HG02885 (cell line): Measurements from ENCODE around the gene ATP4B.
"Not testable (repeated sequence)": the region's sequence is repeated elsewhere in the genome, so short reads cannot be mapped to it uniquely, and the experiment has no call there.

Source experiments
- ATAC-seq: cut with Tn5 transposase; IDR thresholded peaks from one replicate; pipeline ENCODE4 v1.9.1; 2021; ENCODE audit warnings: mild to moderate bottlenecking; ENCODE audit not compliant: unreplicated experiment, poor library complexity

Gene ATP4B

GRCh38 chr13:113628291-113629270 lies 29.4 kb downstream of the ATP4B start:
- no peak for ATAC-seq

DNA sequence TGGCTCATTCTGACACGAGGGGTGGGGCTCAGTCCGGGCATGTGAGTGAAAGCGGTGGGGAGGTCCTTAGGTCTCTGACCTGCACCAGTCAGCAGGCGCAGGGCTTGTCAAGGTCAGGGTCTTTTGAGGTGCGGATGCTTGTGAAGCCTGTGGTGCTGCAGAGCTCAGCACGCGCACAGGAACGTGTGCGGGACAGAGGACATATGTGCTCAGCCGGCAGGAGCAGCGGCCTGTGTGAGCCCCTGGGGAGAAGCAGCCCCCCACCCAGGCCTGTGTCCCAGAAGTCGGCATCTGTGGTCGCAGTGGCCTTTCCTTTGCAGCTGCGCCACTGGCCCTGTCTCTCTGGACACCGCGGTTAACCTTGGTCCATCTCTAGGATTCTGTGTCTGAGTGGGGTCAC lies 30.9 kb downstream of the ATP4B start:
- no peak for ATAC-seq

GRCh38 chr13:113625965-113626721 lies 31.9 kb downstream of the ATP4B start:
- ATAC-seq: no peak

DNA sequence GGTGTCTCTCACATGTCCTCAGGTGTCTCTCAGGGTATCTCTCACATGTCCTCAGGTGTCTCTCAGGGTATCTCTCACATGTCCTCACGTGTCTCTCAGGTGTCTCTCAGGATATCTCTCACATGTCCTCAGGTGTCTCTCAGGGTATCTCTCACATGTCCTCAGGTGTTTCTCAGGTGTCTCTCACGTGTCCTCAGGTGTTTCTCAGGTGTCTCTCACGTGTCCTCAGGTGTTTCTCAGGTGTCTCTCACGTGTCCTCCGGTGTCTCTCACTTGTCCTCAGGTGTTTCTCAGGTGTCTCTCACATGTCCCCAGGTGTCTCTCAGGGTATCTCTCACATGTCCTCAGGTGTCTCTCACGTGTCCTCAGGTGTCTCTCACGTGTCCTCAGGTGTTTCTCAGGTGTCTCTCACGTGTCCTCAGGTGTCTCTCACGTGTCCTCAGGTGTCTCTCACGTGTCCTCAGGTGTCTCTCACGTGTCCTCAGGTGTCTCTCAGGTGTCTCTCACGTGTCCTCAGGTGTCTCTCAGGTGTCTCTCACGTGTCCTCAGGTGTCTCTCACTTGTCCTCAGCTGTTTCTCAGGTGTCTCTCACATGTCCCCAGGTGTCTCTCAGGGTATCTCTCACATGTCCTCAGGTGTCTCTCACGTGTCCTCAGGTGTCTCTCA lies 33.2 kb downstream of the ATP4B start:
- ATAC-seq: not testable (repeated sequence)

GRCh38 chr13:113624235-113624587 lies 33.8 kb downstream of the ATP4B start:
- no peak for ATAC-seq

- no peak for ATAC-seq
These were observed 34.3 kb downstream of the ATP4B start for GRCh38 chr13:113623491-113624234.

DNA sequence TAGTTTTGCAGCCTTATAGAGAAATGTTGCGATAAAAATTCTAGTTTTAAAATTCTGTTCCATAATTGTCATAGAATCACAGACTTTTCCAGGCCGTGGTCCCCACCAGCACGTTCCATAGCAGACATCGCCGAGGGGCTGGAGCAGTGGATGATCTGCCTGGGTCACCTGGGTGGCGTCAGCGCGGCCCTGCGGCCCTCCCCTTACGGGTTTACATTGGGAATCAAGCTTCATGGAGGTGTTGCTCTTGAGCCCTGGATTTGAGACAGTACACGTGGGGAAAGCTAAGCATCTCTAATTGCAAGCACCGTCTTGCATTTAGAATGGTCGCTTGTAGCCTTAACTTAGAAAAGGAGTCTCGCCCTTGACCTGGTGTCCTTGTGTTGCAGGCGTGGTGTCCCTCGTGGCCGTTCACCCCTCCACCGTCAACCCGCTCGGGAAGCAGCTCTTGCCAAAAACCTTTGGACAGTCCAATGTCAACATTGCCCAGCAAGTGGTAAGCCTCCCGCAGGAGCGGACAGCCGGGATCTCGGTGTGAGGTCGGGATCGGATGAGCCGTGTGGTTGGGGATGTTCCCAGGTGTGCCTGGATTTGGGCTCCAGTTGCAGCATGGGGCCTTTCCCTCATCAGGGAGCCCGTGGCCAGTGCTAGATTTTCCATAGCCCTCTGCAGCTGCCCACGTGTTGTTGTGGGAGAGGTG lies 35.1 kb downstream of the ATP4B start:
- no peak for ATAC-seq

DNA sequence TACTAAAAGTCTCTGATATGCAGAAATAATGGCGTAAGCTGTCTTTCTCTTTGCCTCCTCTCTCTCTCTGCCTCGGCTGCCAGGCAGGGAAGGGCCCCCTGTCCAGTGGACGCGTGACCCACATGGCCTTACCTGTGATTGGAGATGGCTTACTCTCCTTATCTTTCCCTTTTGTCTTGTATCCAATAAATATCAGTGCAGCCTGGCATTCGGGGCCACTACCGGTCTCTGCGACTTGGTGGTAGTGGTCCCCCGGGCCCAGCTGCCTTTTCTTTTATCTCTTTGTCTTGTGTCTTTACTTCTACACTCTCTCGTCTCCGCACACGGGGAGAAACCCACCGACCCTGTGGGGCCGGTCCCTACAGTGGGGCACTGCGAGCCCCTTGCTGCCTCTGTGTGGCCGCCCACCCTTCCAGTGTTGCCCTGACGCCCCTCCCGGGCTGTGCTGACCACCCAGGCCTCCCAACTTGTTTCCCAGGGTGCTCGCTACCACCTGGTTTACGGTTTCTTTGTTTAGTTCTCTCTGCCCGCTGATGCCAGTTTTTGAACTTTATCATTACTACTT lies 35.9 kb downstream of the ATP4B start:
- not testable (repeated sequence) for ATAC-seq

DNA sequence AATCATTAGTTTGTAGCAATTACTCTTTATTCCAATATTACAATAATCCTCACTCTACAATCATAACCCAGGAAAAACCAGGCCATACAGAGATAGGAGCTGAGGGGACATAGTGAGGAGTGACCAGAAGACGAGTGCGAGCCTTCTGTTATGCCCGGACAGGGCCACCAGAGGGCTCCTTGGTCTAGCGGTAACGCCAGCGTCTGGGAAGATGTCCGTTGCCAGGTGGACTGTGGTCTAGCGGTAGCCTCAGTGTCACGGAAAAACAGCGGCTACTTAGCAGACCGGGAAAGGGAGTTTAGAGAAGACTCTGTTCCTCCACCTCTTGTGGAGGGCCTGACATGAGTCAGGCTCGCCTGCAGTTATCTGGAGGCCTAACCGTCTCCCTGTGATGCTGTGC lies 36.5 kb downstream of the ATP4B start:
- ATAC-seq: not testable (repeated sequence)

- ATAC-seq: no peak
These were observed 37.0 kb downstream of the ATP4B start for GRCh38 chr13:113621046-113621445.

- ATAC-seq: no peak
These were observed 37.8 kb downstream of the ATP4B start for GRCh38 chr13:113620036-113620796.

- ATAC-seq: no peak
These were observed 39.5 kb downstream of the ATP4B start for GRCh38 chr13:113618455-113618854.

DNA sequence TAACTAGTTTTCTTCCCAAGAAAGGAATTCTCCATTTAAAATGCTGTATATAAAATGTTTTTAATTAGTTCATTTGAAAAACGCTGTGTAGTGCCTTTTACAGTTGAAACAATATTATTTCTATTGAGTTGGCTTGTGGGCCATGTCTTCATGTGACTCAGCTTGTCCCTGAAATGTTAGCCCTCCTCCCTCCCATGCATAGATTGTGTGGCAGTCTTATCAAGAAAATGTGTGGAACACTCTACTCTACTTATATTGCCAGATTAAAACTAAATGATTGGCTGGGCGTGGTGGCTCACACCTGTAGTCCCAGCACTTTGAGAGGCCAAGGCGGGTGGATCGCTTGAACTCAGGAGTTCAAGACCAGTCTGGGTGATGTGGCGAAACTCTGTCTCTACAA lies 40.0 kb downstream of the ATP4B start:
- ATAC-seq: no peak

DNA sequence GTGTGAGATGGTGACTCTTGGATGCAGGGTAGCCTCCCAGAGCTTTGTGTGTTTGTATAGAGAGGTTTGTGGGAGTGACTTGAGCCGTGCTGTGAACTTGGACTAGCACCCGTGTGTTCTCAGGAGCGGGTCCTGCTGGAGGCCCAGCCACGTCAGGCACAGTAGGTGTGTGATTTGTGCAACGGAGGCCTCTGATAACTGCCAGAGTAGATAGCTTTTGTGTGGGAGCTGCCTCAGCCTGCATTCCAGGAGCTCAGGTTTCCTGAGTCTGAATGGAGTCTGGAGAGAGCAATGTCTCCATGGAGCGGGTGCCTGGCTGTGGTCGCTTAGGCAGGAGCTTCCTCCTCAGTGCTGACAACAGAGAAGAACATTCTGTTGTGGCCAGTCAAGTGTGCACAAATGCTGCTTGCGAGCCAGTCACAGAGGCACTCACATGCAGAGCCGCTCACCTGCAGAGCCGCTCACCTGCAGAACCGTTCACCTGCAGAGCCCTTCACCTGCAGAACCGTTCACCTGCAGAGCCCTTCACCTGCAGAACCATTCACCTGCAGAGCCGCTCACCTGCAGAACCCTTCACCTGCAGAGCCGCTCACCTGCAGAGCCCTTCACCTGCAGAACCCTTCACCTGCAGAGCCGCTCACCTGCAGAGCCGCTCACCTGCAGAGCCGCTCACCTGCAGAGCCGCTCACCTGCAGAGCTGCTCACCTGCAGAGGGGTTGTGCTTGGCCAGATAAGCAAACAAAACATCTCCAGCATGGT lies 40.8 kb downstream of the ATP4B start:
- ATAC-seq: no peak

DNA sequence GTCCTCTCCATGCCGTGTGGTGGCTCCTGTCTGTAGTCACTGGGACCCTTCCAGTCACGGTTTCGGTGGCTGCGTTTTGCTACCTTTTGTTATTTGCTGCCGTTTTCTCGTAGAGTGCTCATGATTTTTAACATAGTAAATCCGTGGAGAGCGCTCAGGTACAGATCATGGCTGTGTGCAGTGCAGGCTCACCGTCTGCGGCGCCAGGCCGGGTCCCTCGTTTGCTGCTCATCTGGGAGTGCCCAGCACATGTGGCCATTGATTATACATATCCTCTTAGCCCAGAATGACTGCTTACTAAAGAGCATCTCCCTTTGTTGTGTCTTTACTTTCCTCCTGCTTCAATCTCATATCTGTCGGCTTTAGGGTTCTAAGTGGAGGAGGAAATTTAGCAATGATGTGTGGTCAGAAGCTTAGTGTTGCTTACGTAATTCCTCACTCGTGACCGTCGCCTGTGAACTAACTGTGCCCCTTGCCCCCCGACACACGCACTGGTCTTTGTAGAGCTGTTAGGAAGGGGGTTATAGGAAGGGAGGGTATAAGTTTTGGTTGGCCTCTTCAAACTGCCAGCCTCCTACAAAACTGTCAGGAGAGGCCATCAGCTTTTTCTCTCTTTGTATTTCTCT lies 41.6 kb downstream of the ATP4B start:
- ATAC-seq: no peak

- no peak for ATAC-seq
These were observed 44.1 kb downstream of the ATP4B start for GRCh38 chr13:113613789-113614379.

DNA sequence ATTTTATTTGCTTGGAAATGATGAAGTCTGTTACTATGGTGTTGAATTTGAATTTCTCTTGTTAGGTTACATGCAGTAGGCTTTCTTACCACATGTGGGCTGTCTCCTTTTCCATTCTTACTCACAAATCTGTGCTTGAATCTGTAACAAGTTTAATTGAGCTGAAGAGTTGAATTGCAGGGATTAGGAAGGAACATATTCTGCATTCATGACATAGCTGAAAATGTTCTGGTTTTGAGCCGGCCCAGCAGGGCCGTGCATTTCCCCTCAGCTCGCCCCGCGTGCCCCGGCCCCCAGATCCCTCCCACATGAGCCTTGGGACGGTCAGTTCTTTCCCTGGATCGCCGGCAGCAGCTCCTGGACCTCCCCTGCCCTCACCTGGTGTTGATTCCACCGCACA lies 45.4 kb downstream of the ATP4B start:
- no peak for ATAC-seq
